B cell (primary cell): Measurements from ENCODE around the gene DUOXA2. TPM values are rescaled to one million over a fixed set of nuclear protein-coding genes. Genes with fewer than 3 reads are reported as not detected.

Source experiments
- ATAC-seq: fragments of 200-7000 bp; cut with Tn5 transposase; one replicate; pipeline ENCODE4 v1.10.0; 2021; ENCODE audit warnings: low read depth, mild to moderate bottlenecking, moderate number of reproducible peaks, moderate library complexity
- CTCF ChIA-PET: fragments of 350-600 bp; sonication (Branson Sonifier 250); formaldehyde crosslinking; loops from one replicate; lab custom pipeline; 2021; ENCODE audit warnings: antibody characterized with exemption, inconsistent platforms; lab: Charles Lee
- POLR2A ChIA-PET: fragments of 350-600 bp; sonication (Branson Sonifier 250); formaldehyde crosslinking; loops from one replicate; lab custom pipeline; 2021; ENCODE audit warnings: antibody characterized with exemption; lab: Charles Lee
- DNase-seq: peaks from one replicate; pipeline ENCODE4 v3.0.0; 2013
- H2AFZ ChIP-seq: 2 replicates; pipeline ENCODE4 v1.6.1; 2012; ENCODE audit warnings: mild to moderate bottlenecking, low read depth, low read length; ENCODE audit not compliant: insufficient read depth, poor library complexity, severe bottlenecking
- H3K27ac ChIP-seq, 2 donors: 1 replicate in 1 of 2; 2 replicates in 1 of 2; pipeline ENCODE4 v1.5.1; 2012 to 2013; ENCODE audit warnings: low read length in 2 of 2, mild to moderate bottlenecking in 2 of 2, moderate library complexity in 1 of 2
- H3K27me3 ChIP-seq, 4 experiments: fragments of 200-600 bp in 1 of 4; sonication (generic) in 1 of 4; replicated peaks in 1 of 4; 1 replicate in 2 of 4; 2 replicates in 2 of 4; pipeline versions ENCODE4 v1.6.1 to v1.7.0; 2013 to 2016; ENCODE audit warnings: low read length in 3 of 4, mild to moderate bottlenecking in 2 of 4, mixed read lengths in 1 of 4, moderate library complexity in 1 of 4; ENCODE audit not compliant: insufficient read depth in 4 of 4, control insufficient read depth in 3 of 4; ENCODE audit errors: control extremely low read depth in 1 of 4
- H3K36me3 ChIP-seq, 2 experiments: replicated peaks in 1 of 2; 1 replicate in 1 of 2; 2 replicates in 1 of 2; pipeline versions ENCODE4 v1.6.1 to v1.7.1; 2013; ENCODE audit warnings: low read length in 1 of 2; ENCODE audit not compliant: insufficient read depth in 2 of 2, control insufficient read depth in 1 of 2; ENCODE audit errors: control extremely low read depth in 1 of 2, extremely low read depth in 1 of 2
- H3K4me1 ChIP-seq, 2 donors: fragments of 200-600 bp in 1 of 2; sonication (generic) in 1 of 2; 1 replicate in 1 of 2; 2 replicates in 1 of 2; pipeline versions ENCODE4 v1.5.1 to v1.6.1; 2013 to 2017; ENCODE audit warnings: low read length in 2 of 2; ENCODE audit not compliant: control insufficient read depth in 2 of 2, insufficient read depth in 2 of 2
- H3K4me2 ChIP-seq: replicated peaks from 2 replicates; pipeline ENCODE3; 2012; ENCODE audit warnings: mild to moderate bottlenecking, low read depth, low read length; ENCODE audit not compliant: poor library complexity, severe bottlenecking
- H3K4me3 ChIP-seq, 5 experiments: fragments of 200-600 bp in 1 of 5; sonication (generic) in 1 of 5; 1 replicate in 3 of 5; 2 replicates in 2 of 5; pipeline versions ENCODE4 v1.5.1 to v1.7.0; 2011 to 2016; ENCODE audit warnings: low read length in 4 of 5, mild to moderate bottlenecking in 4 of 5, low read depth in 2 of 5, control low read depth in 1 of 5, moderate library complexity in 1 of 5; ENCODE audit not compliant: insufficient read depth in 1 of 5; ENCODE audit errors: control extremely low read depth in 1 of 5, extremely low read depth in 1 of 5
- H3K79me2 ChIP-seq: fragments of 200-600 bp; sonication (generic); one replicate; pipeline ENCODE4 v1.6.0; 2016; ENCODE audit warnings: low read length; ENCODE audit not compliant: control insufficient read depth, insufficient read depth
- H3K9ac ChIP-seq: fragments of 200-600 bp; sonication (generic); 2 replicates; pipeline ENCODE4 v1.6.1; 2017; ENCODE audit warnings: mild to moderate bottlenecking, low read length, moderate library complexity
- H3K9me3 ChIP-seq, 3 donors: one replicate each; pipeline versions ENCODE4 v1.6.1 to v1.7.1; 2013; ENCODE audit warnings: low read length in 2 of 3; ENCODE audit not compliant: control insufficient read depth in 2 of 3, insufficient read depth in 1 of 3; ENCODE audit errors: control extremely low read depth in 1 of 3
- H4K20me1 ChIP-seq: 2 replicates; pipeline ENCODE4 v1.6.0; 2012; ENCODE audit warnings: mild to moderate bottlenecking, low read length; ENCODE audit not compliant: insufficient read depth, control insufficient read depth, poor library complexity, severe bottlenecking
- H3K27ac Mint-ChIP-seq: one replicate; pipeline ENCODE4 v1.8.0; 2021; ENCODE audit warnings: mixed read lengths
- H3K27me3 Mint-ChIP-seq: one replicate; pipeline ENCODE4 v1.8.0; 2021; ENCODE audit warnings: mixed read lengths
- H3K4me1 Mint-ChIP-seq: one replicate; pipeline ENCODE4 v1.8.0; 2021; ENCODE audit warnings: mixed read lengths
- H3K4me3 Mint-ChIP-seq: one replicate; pipeline ENCODE4 v1.8.0; 2021; ENCODE audit warnings: mixed read lengths
- H3K9me3 Mint-ChIP-seq: one replicate; pipeline ENCODE4 v1.8.0; 2022; ENCODE audit warnings: mixed read lengths; ENCODE audit not compliant: insufficient read depth
- EZH2 ChIP-seq: IDR thresholded peaks from 2 replicates; pipeline ENCODE4 v1.6.1; 2012; ENCODE audit warnings: borderline replicate concordance, low read depth, mild to moderate bottlenecking, moderate library complexity, low read length; ENCODE audit not compliant: insufficient read depth, poor library complexity, severe bottlenecking
- WGBS: methylation state at CpG from one replicate; pipeline ENCODE4 v1.1.5; 2013; ENCODE audit warnings: missing lambda C conversion rate; ENCODE audit not compliant: insufficient coverage; 5-methylcytosine and 5-hydroxymethylcytosine counted together
- intact Hi-C: fragments of 100-400 bp; cut with micrococcal nuclease; formaldehyde crosslinking; loops from one replicate; pipeline ENCODE4 v1.10.0; 2022
- polyA plus RNA-seq: library from polyadenylated mRNA; depleted of rRNA; stranded (reverse); fragments of >200 nt; gene quantifications from 2 replicates; pipeline ENCODE4 v1.2.3, GENCODE V29; 2012
- total RNA-seq, 2 donors: library from RNA; stranded (reverse); fragments of 120-200 nt in 1 of 2; gene quantifications; 1 replicate in 1 of 2; 2 replicates in 1 of 2; pipeline versions ENCODE4 v1.2.3 to v1.2.4, GENCODE V29; 2013 to 2022
- TF ChIP-seq, protein P1 (sequence below): fragments of 200-600 bp; IDR thresholded peaks from one replicate; pipeline ENCODE4 v1.8.0; 2022; ENCODE audit warnings: antibody characterized with exemption, mild to moderate bottlenecking

The DUOXA2 gene
- total and polyA plus RNA-seq, 2 donors (not counting 1 experiment from before 2014, with no cell fraction given) = not detected

DNA sequence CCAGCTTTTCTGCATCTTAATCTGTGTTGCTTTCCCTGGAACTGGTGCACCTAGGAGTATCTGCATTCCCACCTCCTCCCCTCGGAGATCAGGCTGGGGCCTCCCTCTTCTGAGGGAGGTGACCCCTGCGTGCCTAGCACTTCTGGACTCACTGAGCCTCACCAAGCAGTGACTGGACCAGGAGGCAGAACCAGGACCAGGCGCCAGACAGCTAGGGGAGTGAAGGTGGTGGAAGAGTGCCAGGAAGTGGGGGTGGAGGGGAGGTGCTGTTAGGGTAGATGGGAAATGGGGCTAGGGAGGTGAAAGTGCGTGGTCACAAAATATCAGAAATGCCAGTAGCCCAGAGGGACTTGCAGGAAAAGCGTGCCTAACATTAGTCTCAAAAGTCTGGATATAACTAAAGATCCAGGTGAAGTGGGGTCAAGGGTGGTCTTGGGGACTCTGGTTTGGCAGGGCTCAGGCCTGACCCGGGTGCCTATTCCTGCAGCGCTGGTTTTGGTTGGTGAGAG is 1.2 kb downstream of the DUOXA2 start:
- ChIA-PET POLR2A (interaction anchor here (0.7 kb wide), 1 partner anchor 68 kb away, joined by 3 read pairs; no protein-coding TSS in a partner anchor), CTCF (interaction anchor here (0.6 to 5.5 kb wide), 6 partner anchors 11 to 262 kb away, joined by 3 to 56 read pairs (median 4); no protein-coding TSS in a partner anchor)
- intact Hi-C loops = loop anchor here (5.0 to 10.0 kb wide), 2 partner anchors 79 to 263 kb away; no protein-coding TSS in a partner anchor
- peaks cover 71% of the 10 kb centered on the region for H3K27me3 Mint-ChIP-seq
- Histone ChIP-seq H3K27me3 (peaks cover 0 to 82% (median 54%) of the 10 kb centered on the region in 4 experiments), H3K4me1 (peaks cover 54 to 61% of the 10 kb centered on the region in 2 donors), H3K79me2 (no peaks in the 10 kb centered on the region), H3K4me2 (no peak overlapping the region), H4K20me1 (no peaks in the 10 kb centered on the region), H3K9me3 (peaks cover 0 to 43% (median 0%) of the 10 kb centered on the region in 3 donors), H2AFZ (no peak overlapping the region), H3K27ac (no peak overlapping the region), H3K9ac (no peak overlapping the region), H3K36me3 (no peaks in the 10 kb centered on the region), H3K4me3 (no peak overlapping the region)
- no peaks in the 10 kb centered on the region for H3K9me3 Mint-ChIP-seq
- peaks cover 53% of the 10 kb centered on the region for H3K4me1 Mint-ChIP-seq
- ATAC-seq (no peak), DNase-seq (no peak)
- whole genome bisulfite sequencing = 56% methylated on average over 7 of the region's 7 CpGs
- TF ChIP-seq, protein P1, sequence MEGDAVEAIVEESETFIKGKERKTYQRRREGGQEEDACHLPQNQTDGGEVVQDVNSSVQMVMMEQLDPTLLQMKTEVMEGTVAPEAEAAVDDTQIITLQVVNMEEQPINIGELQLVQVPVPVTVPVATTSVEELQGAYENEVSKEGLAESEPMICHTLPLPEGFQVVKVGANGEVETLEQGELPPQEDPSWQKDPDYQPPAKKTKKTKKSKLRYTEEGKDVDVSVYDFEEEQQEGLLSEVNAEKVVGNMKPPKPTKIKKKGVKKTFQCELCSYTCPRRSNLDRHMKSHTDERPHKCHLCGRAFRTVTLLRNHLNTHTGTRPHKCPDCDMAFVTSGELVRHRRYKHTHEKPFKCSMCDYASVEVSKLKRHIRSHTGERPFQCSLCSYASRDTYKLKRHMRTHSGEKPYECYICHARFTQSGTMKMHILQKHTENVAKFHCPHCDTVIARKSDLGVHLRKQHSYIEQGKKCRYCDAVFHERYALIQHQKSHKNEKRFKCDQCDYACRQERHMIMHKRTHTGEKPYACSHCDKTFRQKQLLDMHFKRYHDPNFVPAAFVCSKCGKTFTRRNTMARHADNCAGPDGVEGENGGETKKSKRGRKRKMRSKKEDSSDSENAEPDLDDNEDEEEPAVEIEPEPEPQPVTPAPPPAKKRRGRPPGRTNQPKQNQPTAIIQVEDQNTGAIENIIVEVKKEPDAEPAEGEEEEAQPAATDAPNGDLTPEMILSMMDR = no peak
- no peak for TF ChIP-seq EZH2
- peak overlapping the region; percentile 40 for H3K4me3 Mint-ChIP-seq
- H3K27ac Mint-ChIP-seq = no peak overlapping the region

DNA sequence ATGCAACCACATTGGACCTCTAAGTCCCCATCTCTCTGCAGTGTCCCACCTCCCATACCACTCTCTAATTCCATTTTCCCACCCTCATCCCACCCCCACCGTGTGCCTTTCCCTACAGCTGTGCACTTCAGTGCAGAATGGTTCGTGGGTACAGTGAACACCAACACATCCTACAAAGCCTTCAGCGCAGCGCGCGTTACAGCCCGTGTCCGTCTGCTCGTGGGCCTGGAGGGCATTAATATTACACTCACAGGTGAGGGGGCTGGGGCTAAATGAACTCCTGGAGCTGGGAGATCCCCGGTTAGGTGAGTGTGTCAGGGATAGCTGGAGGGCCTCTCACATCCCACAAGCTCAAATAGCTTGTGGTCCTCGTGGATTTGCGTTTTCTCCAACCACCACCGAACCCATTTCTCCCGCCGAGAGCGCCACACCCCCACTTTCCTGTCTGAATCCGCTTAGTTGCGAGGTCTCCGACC is 1.9 kb downstream of the DUOXA2 start:
- no peak for TF ChIP-seq EZH2
- TF ChIP-seq, protein P1 = no peak
- Mint-ChIP-seq H3K27me3 (peaks cover 72% of the 10 kb centered on the region), H3K4me3 (peak overlapping the region; percentile 63), H3K9me3 (no peaks in the 10 kb centered on the region), H3K27ac (no peak overlapping the region), H3K4me1 (peaks cover 51% of the 10 kb centered on the region)
- Histone ChIP-seq H4K20me1 (no peaks in the 10 kb centered on the region), H3K4me2 (peak overlapping the region; percentile 76), H3K4me1 (peaks cover 54 to 61% of the 10 kb centered on the region in 2 donors), H3K27me3 (peaks cover 0 to 82% (median 55%) of the 10 kb centered on the region in 4 experiments), H2AFZ (peak overlapping the region; percentile 14), H3K36me3 (no peaks in the 10 kb centered on the region), H3K4me3 (peak overlapping the region in 2 of 5 experiments; percentile 24 to 37), H3K79me2 (no peaks in the 10 kb centered on the region), H3K9ac (peak overlapping the region; percentile 45), H3K9me3 (peaks cover 0 to 43% (median 0%) of the 10 kb centered on the region in 3 donors), H3K27ac (no peak overlapping the region)
- ATAC-seq (no peak), DNase-seq (no peak)
- intact Hi-C loops = loop anchor here (5.0 to 10.0 kb wide), 2 partner anchors 79 to 264 kb away; no protein-coding TSS in a partner anchor
- ChIA-PET POLR2A (interaction anchor here (0.7 kb wide), 1 partner anchor 69 kb away, joined by 3 read pairs; no protein-coding TSS in a partner anchor), CTCF (interaction anchor here (0.6 to 5.5 kb wide), 8 partner anchors 10 to 263 kb away, joined by 3 to 56 read pairs (median 3); no protein-coding TSS in a partner anchor)
- 9% methylated on average over 16 of the region's 19 CpGs for WGBS
